PC-9 (cell line): ENCODE measurements around the gene TMEM50B. TPM values are rescaled to one million over a fixed set of nuclear protein-coding genes. Genes with fewer than 3 reads are reported as not detected.
"Not testable (repeated sequence)": the region's sequence is repeated elsewhere in the genome, so short reads cannot be mapped to it uniquely, and the experiment has no call there.

ENCODE experiments used
- BruUV-seq: library from RNA; stranded (reverse); fragments of 400-500 nt; replicated peaks from 2 replicates; lab custom pipeline; 2021; lab: Mats Ljungman, UMichigan
- CTCF ChIA-PET: fragments of 300-600 bp; sonication (Branson Sonifier 250); formaldehyde crosslinking; loops from one replicate; lab custom pipeline; 2022; ENCODE audit warnings: antibody characterized with exemption; lab: Charles Lee
- POLR2A ChIA-PET: fragments of 300-600 bp; sonication (Branson Sonifier 250); formaldehyde crosslinking; loops from one replicate; lab custom pipeline; 2022; ENCODE audit warnings: antibody characterized with exemption; ENCODE audit not compliant: unreplicated experiment; lab: Charles Lee
- DNase-seq, 2 experiments: peaks; one replicate each; pipeline versions ENCODE4 v3.0.0 to v3.0.0-alpha.2; 2015 to 2022; ENCODE audit warnings: mixed read lengths in 1 of 2
- H2AFZ ChIP-seq: fragments of 200-600 bp; sonication (generic); 2 replicates; pipeline ENCODE4 v1.8.1; 2017; ENCODE audit warnings: antibody characterized with exemption
- H3F3A ChIP-seq: fragments of 200-600 bp; sonication (generic); 2 replicates; pipeline ENCODE4 v1.8.1; 2017; ENCODE audit warnings: antibody characterized with exemption, mild to moderate bottlenecking, low read depth; ENCODE audit not compliant: insufficient read depth
- H3K27ac ChIP-seq: fragments of 200-600 bp; sonication (generic); 2 replicates; pipeline ENCODE4 v1.6.1; 2016; ENCODE audit warnings: mixed run types
- H3K27me3 ChIP-seq: fragments of 200-600 bp; sonication (generic); 2 replicates; pipeline ENCODE4 v1.6.1; 2016; ENCODE audit warnings: low read depth, mixed run types; ENCODE audit not compliant: insufficient read depth
- H3K36me3 ChIP-seq: fragments of 200-600 bp; sonication (generic); 2 replicates; pipeline ENCODE4 v1.6.1; 2016; ENCODE audit warnings: low read depth, mixed run types
- H3K4me1 ChIP-seq: fragments of 200-600 bp; sonication (generic); replicated peaks from 2 replicates; pipeline ENCODE4 v1.6.1; 2016; ENCODE audit warnings: mixed run types; ENCODE audit not compliant: insufficient read depth
- H3K4me2 ChIP-seq: fragments of 200-600 bp; sonication (generic); 2 replicates; pipeline ENCODE4 v1.6.1; 2017; ENCODE audit warnings: mixed run types
- H3K4me3 ChIP-seq: fragments of 200-600 bp; sonication (generic); 2 replicates; pipeline ENCODE4 v1.6.1; 2016; ENCODE audit warnings: mixed run types
- H3K79me2 ChIP-seq: fragments of 200-600 bp; sonication (generic); 2 replicates; pipeline ENCODE4 v1.6.1; 2017; ENCODE audit warnings: low read depth, mixed run types
- H3K9me2 ChIP-seq: fragments of 200-600 bp; sonication (generic); 2 replicates; pipeline ENCODE4 v1.8.1; 2017; ENCODE audit warnings: mild to moderate bottlenecking; ENCODE audit not compliant: insufficient read depth
- H3K9me3 ChIP-seq: fragments of 200-600 bp; sonication (generic); 2 replicates; pipeline ENCODE4 v1.8.1; 2016; ENCODE audit warnings: low read depth; ENCODE audit not compliant: insufficient read depth
- H4K20me1 ChIP-seq: fragments of 200-600 bp; sonication (generic); 2 replicates; pipeline ENCODE4 v1.8.1; 2017; ENCODE audit not compliant: insufficient read depth
- EZH2 ChIP-seq: fragments of 200-600 bp; sonication (generic); IDR thresholded peaks from 2 replicates; pipeline ENCODE4 v1.8.0; 2017; ENCODE audit warnings: antibody characterized with exemption, low read depth
- intact Hi-C: fragments of 100-400 bp; cut with micrococcal nuclease; formaldehyde crosslinking; loops from one replicate; pipeline ENCODE4 v1.10.0; 2022; ENCODE audit not compliant: unreplicated experiment
- total RNA-seq: library from RNA; stranded (reverse); gene quantifications from 2 replicates; pipeline ENCODE4 v1.2.3, GENCODE V29; 2021
- TF ChIP-seq, protein P1 (sequence below): fragments of 200-600 bp; sonication (generic); conservative IDR thresholded peaks from 2 replicates; pipeline ENCODE4 v1.6.1; 2017; ENCODE audit warnings: mixed run types, antibody characterized with exemption, mild to moderate bottlenecking, moderate library complexity

TMEM50B gene
- total RNA-seq, 1 experiment from 2014 or later: 11.7 TPM

DNA sequence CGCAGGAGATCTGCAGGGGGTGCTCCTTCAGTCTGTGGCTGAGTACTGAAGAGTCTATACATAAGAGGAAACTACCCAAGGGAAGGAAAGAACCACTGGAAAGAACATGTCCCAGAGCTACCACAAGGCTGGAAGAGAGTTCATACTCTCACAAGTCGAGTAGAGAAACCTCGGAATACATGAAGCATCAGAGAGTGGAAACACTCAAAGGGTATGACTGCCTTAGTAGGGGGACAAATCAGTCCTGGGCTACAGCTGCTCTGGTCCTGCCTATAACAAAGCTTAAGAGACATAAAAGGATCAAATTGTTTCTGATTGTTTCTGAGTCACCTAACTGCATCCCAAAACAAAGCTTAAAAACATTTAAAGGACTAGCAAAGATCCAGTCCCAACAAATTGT, 27.4 kb downstream of the TMEM50B start:
- H3K4me3 ChIP-seq: no peak overlapping the region
- no peaks in the 10 kb centered on the region for H3K9me3 ChIP-seq
- intact Hi-C loops: no loop called here
- no peaks in the 10 kb centered on the region for H3F3A ChIP-seq
- DNase-seq: no peak
- H3K36me3 ChIP-seq: no peaks in the 10 kb centered on the region
- no peaks in the 10 kb centered on the region for H3K79me2 ChIP-seq
- no peak overlapping the region for H3K4me2 ChIP-seq
- H3K27me3 ChIP-seq: no peaks in the 10 kb centered on the region
- BruUV-seq: no TSS peak
- no peaks in the 10 kb centered on the region for H3K4me1 ChIP-seq
- no peak overlapping the region for H3K27ac ChIP-seq
- no peak overlapping the region for H2AFZ ChIP-seq
- no peaks in the 10 kb centered on the region for H3K9me2 ChIP-seq
- TF ChIP-seq, protein P1, sequence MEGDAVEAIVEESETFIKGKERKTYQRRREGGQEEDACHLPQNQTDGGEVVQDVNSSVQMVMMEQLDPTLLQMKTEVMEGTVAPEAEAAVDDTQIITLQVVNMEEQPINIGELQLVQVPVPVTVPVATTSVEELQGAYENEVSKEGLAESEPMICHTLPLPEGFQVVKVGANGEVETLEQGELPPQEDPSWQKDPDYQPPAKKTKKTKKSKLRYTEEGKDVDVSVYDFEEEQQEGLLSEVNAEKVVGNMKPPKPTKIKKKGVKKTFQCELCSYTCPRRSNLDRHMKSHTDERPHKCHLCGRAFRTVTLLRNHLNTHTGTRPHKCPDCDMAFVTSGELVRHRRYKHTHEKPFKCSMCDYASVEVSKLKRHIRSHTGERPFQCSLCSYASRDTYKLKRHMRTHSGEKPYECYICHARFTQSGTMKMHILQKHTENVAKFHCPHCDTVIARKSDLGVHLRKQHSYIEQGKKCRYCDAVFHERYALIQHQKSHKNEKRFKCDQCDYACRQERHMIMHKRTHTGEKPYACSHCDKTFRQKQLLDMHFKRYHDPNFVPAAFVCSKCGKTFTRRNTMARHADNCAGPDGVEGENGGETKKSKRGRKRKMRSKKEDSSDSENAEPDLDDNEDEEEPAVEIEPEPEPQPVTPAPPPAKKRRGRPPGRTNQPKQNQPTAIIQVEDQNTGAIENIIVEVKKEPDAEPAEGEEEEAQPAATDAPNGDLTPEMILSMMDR: no peak
- no peak for TF ChIP-seq EZH2
- ChIA-PET CTCF (no interaction called here), POLR2A (no interaction called here)
- H4K20me1 ChIP-seq: no peaks in the 10 kb centered on the region

DNA sequence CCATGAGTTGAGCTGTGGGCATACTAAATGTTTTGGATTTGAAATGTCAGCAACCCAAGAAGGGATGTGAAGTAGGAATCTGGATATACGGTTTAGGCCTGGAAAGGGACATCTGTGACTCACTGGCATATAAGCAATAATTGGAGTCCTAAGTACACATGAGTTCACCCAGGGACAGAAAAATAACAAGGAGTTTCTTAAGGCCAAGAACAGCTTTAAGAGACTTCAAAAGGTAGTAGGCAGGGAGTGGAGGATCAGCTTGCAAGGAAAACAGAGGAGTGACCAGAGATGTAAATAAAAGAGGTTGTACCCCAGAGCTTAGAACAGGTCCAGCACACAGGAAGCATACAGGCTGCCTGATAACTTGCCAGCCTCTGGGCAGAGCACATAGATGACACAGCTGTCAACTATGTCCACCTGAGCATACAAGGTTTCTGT, 28.1 kb downstream of the TMEM50B start:
- no TSS peak for BruUV-seq
- Histone ChIP-seq H3K9me3 (no peaks in the 10 kb centered on the region), H3K27ac (no peak overlapping the region), H3K36me3 (no peaks in the 10 kb centered on the region), H3K79me2 (no peaks in the 10 kb centered on the region), H3F3A (no peaks in the 10 kb centered on the region), H3K4me2 (no peak overlapping the region), H3K4me3 (no peak overlapping the region), H3K9me2 (no peaks in the 10 kb centered on the region), H3K4me1 (no peaks in the 10 kb centered on the region), H2AFZ (no peak overlapping the region), H3K27me3 (no peaks in the 10 kb centered on the region), H4K20me1 (no peaks in the 10 kb centered on the region)
- ChIA-PET POLR2A (no interaction called here), CTCF (no interaction called here)
- no peak for DNase-seq
- intact Hi-C loops: no loop called here
- no peak for TF ChIP-seq EZH2
- TF ChIP-seq, protein P1: no peak

DNA sequence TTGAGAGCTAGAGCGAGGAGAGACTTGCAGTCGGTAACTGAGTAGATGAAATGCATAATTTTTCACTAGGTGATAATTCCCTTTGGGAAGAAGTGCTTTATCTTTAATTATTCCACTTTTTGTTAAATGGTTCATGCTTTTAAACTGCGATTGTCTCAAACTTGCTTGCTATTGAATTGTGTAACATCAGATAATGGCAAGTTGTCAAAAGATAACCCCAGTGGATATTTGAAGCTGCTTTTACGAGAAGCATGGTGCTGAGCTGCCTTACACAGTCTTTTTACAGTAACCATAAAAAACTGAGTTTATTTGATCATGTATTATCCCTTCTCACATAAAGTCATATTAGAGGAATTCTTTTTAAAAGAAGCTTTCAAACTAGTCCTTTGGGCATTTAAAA, 30.2 kb downstream of the TMEM50B start:
- H3K4me2 ChIP-seq: no peak overlapping the region
- no peaks in the 10 kb centered on the region for H3K27me3 ChIP-seq
- H3K79me2 ChIP-seq: no peaks in the 10 kb centered on the region
- ChIA-PET POLR2A (no interaction called here), CTCF (interaction anchor here (0.7 kb wide), 1 partner anchor 89 kb away, joined by 3 read pairs; no protein-coding TSS in a partner anchor)
- no peaks in the 10 kb centered on the region for H3K9me2 ChIP-seq
- no peak for DNase-seq
- TF ChIP-seq EZH2: no peak
- TF ChIP-seq, protein P1: no peak
- H3K36me3 ChIP-seq: no peaks in the 10 kb centered on the region
- intact Hi-C loops: loop anchor here (5.0 to 10.0 kb wide), 2 partner anchors 505 to 617 kb away; no protein-coding TSS in a partner anchor
- H3K4me3 ChIP-seq: no peak overlapping the region
- no peaks in the 10 kb centered on the region for H4K20me1 ChIP-seq
- H3K9me3 ChIP-seq: no peaks in the 10 kb centered on the region
- H3K27ac ChIP-seq: no peak overlapping the region
- BruUV-seq: no TSS peak
- no peaks in the 10 kb centered on the region for H3K4me1 ChIP-seq
- no peaks in the 10 kb centered on the region for H3F3A ChIP-seq
- H2AFZ ChIP-seq: no peak overlapping the region

DNA sequence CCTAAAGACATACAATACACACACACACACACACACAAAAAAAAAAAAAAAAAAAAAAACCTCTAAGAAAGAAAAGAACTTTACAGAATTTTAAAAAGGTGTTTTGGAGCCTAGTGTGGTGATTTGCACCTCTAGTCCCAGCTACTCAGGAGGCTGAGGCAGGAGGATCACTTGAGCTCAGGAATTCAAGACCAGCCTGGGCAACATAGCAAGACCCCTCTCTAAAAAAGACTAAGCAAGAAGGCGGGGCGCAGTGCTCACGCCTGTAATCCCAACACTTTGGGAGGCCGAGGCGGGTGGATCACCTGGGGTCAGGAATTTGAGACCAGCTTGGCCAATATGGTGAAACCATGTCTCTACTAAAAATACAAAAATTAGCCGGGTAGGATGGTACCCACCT, 33.2 kb downstream of the TMEM50B start:
- H3K4me2 ChIP-seq, POLR2A ChIA-PET, H3K79me2 ChIP-seq, H3K9me3 ChIP-seq, H3K9me2 ChIP-seq, H3F3A ChIP-seq, H3K27ac ChIP-seq, H3K4me3 ChIP-seq, H3K4me1 ChIP-seq, H3K27me3 ChIP-seq, H4K20me1 ChIP-seq, H3K36me3 ChIP-seq, BruUV-seq, H2AFZ ChIP-seq, DNase-seq: not testable (repeated sequence)
- CTCF ChIA-PET: interaction anchor here (1.0 kb wide), 1 partner anchor 247 kb away, joined by 3 read pairs; no protein-coding TSS in a partner anchor
- intact Hi-C loops: loop anchor here (5.0 to 10.0 kb wide), 2 partner anchors 502 to 614 kb away; no protein-coding TSS in a partner anchor
